HG03571 (cell line): ENCODE results near the gene ZNF441.
A peak's percentile ranks its signal among the peaks of the same experiment; 100 is the strongest.
"Not testable (repeated sequence)": the region's sequence is repeated elsewhere in the genome, so short reads cannot be mapped to it uniquely, and the experiment has no call there.

Source experiments
- ATAC-seq: cut with Tn5 transposase; IDR thresholded peaks from one replicate; pipeline ENCODE4 v1.9.1; 2021; ENCODE audit not compliant: unreplicated experiment

The ZNF441 gene

DNA sequence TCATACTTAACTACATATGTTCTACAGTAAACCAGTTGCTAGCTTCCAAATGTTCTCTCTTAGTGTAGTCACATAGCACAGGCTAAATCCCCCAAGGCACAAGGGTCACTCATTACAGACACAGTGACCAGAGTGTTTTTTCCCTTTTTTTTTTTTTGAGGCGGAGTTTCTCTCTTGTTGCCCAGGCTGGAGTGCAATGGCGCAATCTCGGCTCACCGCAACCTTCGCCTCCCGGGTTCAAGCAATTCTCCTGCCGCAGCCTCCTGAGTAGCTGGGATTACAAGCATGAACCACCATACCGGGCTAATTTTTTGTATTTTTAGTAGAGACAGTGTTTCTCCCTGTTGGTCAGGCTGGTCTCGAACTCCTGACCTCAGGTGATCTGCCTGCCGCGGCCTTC is 9.9 kb downstream of the ZNF441 start:
- ATAC-seq = not testable (repeated sequence)

DNA sequence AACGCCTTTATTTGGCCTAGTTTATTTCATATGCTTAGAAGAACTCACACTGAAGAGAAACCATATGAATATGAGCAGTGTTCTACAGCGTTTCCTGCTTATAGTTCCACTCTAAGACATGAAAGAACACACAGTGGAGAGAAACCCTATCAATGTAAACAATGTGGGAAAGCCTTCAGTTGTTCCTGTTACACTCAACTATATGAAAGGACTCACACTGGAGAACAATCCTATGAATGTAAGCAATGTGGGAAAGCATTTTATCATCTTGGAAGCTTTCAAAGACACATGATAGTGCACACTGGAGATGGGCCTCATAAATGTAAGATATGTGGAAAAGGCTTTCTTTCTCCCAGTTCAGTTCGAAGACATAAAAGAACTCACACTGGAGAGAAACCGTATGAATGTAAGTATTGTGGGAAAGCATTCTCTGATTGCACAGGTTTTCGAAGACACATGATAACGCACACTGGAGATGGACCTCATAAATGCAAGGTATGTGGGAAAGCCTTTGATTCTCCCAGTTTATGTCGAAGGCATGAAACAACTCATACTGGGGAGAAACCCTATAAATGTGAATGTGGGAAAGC is 13.7 kb downstream of the ZNF441 start:
- no peak for ATAC-seq

DNA sequence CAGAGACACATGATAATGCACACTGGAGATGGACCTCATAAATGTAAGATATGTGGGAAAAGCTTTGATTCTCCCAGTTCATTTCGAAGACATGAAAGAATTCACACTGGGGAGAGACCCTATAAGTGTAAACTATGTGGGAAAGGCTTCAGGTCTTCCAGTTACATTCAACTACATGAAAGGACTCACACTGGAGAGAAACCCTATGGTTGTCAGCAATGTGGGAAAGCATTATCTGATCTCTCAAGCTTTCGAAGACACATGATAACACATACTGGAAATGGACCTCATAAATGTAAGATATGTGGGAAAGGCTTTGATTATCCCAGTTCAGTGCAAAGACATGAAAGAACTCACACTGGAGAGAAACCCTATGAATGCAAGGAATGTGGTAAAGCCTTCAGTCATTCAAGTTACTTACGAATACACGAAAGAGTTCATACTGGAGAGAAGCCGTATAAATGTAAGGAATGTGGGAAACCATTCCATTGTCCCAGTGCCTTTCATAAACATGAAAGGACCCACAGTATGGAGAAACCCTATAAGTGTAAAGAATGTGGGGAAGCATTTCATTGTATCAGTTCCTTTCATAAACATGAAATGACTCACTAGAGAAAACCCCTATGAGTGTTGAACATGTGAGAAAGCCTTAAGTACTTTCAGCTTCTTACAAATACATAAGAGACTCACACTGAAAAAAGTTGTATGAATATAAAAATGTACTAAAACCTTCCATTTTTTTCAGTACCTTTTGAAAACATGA is 14.7 kb downstream of the ZNF441 start:
- no peak for ATAC-seq

DNA sequence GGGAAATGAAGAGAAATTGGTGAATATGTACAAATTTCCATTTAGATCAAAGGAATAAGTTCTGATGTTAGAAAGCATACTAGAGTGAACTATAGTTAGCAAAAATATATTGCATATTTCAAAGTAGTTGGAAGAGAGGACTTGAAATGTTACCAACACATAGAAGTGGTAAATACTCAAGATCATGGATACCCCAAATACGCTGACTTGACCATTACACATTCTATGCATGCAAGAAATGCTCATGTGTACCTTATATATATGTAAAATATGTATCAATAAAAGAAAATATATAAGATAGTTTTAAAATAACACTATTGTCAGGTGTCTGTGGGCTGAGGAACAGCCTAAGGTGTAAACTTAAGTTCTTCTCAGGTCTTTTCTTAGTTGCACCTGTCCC is 17.0 kb downstream of the ZNF441 start:
- ATAC-seq = no peak

DNA sequence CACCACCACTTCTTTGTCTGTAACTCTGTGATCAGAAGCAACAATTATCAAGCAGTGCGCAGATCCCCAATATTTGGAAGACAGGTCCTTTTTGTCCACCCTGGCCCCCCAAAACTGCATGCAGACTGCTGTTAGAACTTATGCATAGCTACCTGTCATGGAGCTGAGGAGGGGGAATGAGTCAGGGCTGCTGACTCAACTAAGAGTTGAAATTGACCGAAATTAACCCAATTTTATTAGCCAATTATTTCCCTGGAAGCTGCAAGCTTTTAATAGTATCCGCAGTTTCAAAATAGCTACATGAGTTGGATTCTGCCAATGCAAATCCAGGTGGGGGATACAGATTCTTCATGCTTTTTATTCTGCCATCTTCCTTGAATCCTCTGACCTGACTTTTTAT is 17.6 kb downstream of the ZNF441 start:
- ATAC-seq = no peak

DNA sequence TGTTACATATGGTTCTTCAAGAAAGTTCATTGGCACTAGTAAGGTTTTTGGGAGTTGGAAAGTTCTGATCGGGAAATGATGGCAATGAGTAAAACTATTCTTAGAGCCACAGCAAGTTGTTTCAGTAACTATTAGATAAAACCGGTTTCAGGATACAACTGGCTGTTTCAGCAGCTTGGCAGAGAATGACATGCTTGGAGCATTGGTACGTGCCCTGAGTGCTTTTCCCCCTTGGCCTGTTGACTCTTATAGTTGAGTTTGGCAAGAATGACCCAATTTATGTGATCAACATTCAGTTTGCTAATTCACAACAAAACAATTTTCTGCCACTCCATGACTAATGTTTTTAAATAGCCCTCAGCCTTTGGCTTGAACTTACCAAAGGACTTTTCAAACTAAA is 20.7 kb downstream of the ZNF441 start:
- no peak for ATAC-seq

DNA sequence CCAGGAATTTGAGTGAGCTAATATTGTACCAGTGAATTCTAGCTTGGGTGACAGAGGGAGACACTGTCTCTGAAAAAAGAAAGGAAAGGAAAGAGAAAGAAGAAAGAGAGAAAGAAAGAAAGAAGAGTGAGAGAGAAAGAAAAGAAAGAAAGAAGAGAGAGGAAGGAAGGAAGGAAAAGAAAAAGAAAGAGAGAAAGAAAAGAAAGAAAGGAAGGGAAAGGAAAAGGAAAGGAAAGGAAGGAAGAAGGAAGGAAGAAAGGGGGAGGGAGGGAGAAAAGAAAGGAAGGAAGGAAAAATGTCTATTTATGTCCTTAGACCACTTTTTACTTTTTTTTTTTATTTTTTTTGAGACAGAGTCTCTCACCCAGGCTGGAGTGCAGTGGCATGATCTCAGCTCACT is 26.1 kb downstream of the ZNF441 start:
- ATAC-seq = no peak

DNA sequence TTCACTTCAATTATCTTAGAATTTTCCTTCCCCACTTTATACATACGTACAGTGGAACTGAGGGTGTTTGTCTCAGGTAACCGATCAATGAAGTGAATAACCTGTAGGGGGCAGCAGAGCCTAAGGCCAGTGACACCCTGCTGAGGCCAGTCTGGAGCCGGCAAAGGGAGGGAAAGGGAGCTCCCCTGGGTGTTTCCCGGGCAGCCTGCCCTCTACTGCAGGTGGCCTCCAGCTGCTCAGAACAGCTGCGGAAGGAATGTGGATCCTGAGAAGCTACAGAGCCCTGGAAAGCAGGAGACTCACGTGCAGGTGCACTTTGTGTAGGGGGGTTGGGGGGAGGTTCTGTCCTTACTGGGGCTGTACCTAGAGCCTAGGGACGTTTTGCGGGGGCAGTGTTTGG is 30.7 kb downstream of the ZNF441 start:
- ATAC-seq = no peak

DNA sequence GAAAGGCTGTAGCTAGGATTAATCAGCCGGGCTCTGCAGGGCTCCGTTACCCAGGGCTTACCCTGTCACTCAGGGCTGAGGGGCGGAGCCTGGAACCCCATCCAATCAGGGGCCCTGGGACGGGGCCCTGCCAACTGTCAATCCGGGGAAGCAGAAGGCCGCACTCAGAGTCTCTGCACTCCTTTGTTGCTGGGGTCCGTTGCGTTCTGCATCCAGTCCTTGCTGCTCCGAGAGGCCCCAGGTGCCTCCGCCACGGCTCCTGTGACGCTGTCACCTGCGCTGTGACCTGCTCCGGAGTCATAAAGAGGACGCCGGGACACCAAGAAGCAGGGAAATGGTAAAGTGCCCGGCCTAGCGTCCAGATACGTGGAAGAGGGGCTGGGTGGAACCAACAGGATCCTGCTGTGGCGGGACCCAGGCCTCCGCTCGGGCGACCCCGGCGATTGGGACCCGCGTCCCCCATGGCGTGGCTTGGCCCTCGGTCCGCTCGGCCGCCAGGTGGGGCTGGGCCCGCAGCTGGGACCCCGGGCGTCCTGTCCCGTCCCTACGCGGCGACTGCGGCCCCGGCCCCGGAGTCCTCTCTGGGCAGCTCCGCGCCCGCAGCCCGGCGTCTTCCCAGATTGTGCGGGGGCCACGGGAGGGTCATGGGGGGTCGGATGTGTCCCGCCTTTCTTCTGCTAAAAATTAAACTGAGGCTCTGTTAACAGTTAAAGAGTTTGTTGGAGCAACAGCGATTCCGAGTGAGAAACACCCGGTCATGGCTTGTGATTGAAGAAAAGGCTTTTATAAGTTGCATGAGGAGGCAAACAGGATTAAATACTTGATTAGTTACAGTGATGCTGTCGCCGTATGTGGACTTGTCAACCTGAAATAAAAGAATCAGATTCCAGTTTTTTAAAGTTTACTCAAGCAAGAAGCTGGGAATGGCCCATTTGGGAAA is 31.9 kb downstream of the ZNF441 start, which contains the start of gene ZNF491:
Gene ZNF491, plus strand, starts transcription at position 133 of the 940 bp plus-strand sequence. CDS start 7,431 bp downstream, outside the sequence.
- ATAC-seq = peak; percentile 61

DNA sequence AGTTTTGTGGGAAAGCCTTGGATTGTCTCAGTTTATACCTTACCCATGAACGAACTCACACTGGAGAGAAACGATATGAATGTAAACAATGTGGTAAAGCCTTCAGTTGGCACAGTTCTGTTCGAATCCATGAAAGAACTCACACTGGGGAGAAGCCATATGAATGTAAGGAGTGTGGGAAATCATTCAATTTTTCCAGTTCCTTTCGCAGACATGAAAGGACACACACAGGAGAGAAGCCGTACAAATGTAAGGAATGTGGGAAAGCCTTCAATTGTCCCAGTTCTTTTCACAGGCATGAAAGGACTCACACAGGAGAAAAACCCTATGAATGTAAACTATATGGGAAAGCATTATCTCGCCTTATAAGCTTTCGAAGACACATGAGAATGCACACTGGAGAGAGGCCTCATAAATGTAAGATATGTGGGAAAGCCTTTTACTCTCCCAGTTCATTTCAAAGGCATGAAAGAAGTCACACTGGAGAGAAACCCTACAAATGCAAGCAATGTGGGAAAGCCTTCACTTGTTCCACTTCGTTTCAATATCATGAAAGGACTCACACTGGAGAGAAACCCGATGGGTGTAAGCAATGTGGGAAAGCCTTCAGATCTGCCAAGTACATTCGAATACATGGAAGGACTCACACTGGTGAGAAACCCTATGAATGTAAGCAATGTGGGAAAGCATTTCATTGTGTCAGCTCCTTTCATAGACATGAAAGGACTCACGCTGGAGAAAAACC is 39.7 kb downstream of the ZNF441 start:
- no peak for ATAC-seq

DNA sequence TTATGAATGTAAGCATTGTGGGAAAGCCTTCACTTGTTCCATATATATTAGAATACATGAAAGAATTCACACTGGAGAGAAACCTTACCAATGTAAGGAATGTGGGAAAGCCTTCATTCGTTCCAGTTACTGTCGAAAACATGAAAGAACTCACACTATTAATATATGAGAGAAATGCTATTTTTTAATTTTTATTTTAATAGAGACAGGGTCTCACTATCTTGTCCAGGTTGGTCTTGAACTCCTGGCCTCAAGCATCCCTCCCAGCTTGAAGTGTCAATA is 40.2 kb downstream of the ZNF441 start:
- ATAC-seq = no peak

DNA sequence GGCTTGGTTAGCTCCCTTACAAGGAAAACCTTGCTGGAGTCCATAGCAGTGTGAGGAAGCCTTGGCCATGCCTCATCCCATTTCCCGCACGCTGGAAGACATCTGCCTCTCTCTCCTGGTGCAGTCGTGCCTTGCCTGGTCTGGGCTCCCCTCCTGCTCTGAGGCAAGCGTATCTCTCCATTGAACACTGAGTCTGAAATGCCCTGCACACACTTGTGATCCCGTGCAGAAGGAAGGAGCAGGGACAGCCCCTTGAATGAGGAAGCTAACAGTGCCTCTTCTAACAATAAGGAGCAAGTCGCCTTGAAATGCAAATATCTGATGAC is 46.9 kb downstream of the ZNF441 start:
- peak; percentile 27 for ATAC-seq

DNA sequence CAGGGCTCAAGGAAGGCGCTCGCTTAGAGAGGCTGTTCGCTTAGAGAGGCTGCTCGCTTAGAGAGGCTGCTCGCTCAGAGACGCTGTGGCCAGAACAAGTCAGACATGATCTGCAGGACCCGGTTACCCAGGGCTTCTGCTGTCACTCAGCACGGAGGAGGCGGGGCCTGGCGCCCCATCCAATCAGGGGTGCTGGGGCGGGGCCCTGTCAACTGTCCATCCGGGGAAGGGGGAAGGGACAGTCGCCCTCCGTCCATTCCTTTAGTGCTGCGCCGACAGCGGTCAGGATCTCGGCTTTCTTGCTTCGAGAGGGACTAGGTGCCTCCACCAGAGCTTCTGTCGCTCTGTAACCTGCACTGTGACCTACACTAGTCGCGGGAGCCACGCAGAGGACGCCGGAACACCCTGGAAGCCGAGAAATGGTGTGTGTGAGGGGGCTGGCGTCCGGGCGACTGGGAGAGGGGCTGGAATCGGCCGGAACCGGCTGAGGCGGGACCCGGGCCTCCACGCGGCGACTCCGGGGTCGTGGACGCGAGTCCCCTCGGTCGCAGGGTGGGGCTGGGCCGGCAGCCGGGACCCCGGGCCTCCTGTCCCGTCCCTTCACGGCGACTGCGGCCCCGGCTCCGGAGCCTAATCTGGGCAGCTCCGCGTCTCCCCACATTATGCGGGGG is 47.4 kb downstream of the ZNF441 start, which contains the start of gene ZNF440:
Gene ZNF440, plus strand, starts transcription at position 245 of the 671 bp plus-strand sequence. Its CDS starts 175 bp downstream, at position 420.
- peak; percentile 92 for ATAC-seq

DNA sequence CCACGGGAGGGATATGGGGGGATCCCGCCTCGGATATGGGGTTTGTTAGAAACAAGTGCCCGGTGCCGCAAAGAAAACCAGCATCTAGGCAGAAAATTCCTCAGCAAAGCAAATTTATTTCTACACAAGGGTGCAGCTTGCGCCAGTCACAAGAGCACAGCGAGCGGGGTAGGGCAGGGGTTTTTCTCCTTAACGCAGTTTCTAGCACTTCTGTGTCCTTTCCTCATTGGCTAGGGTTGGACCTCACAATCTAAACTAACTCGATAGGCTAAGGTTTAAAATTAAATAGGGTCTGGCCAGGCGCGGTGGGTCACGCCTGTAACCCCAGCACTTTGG is 47.9 kb downstream of the ZNF441 start:
- ATAC-seq = no peak

DNA sequence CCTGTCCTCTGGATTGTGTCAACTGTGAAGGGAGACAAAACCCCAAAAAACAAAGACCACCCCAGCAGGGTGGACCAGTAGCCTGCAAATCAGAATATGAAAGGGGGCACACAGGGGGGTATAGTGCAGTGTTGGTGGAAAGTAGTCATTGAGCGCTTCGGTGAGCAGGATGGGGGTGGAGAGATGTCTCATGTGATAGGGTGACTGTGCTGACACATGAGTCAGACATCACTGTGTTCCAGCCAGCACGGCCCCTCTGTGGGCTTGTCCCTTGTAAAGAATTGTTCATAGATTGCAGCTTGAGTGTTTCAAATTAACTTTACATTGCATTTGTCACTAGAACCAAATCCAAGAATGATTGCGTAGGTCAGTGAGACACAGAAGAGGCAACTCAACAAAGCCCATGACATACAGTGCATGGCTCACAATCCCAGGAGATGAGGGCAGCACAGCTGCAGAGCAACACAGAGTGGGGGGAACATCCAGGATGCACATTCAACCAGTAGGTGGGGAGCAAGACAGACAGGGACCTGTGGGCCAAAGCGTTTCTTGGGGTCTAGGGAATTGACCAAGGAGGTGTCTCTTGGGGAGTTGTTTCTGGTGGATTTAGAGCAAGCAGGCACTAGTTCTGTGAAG is 54.8 kb downstream of the ZNF441 start:
- no peak for ATAC-seq

DNA sequence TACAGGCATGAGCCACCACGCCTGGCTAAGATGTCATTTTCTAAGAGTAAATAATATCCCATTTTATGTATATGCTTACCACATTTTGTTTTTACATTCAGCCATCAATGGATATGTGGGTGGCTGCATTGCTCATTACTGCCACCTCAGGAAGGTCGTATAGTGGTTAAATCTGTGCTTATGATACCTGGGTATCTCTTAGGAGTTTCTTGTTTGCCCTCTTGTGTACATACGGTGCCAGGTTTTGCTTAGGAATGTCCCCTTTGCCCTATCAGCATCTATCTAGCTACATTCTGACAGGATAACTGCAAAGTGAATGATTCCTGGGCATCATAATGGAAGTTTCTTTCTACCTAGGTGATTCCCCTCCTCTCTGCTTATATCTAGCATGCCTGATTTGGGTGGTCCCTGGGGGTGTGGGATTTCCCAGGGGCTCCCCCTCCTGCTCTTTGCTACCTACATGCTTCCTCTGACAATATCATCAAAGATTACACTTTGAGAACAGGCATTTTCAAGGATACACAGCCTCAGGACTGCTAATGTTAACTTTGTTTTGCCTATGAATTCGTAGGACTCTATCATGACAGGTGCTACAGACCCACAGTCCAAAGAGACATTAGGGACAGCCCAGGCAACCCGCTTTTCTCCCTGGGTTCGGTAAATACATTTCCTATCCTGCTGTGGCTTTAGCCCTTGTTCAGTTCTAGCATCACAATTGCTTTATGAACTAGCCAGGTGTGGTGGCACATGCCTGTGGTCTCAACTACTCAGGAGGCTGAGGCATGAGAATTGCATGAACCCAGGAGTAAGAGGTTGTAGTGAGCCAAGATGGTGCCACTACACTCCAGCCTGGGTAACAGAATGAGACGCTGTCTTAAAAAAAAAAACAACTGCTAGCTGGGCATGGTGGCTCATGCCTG is 62.4 kb downstream of the ZNF441 start:
- ATAC-seq = not testable (repeated sequence)

DNA sequence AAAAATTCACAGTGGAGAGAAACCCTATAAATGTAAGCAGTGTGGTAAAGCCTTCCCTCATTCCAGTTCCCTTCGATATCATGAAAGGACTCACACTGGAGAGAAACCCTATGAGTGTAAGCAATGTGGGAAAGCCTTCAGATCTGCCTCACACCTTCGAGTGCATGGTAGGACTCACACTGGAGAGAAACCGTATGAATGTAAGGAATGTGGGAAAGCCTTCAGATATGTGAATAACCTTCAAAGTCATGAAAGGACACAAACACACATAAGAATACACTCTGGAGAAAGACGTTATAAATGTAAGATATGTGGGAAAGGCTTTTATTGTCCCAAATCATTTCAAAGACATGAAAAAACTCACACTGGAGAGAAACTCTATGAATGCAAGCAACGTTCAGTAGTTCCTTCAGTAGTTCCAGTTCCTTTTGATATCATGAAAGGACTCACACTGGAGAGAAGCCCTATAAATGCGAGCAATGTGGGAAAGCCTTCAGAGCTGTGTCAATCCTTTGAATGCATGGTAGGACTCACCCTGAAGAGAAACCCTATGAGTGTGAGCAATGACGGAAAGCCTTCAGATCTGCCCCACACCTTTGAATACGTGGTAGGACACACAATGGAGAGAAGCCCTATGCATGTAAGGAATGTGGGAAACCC is 65.6 kb downstream of the ZNF441 start:
- ATAC-seq = no peak

DNA sequence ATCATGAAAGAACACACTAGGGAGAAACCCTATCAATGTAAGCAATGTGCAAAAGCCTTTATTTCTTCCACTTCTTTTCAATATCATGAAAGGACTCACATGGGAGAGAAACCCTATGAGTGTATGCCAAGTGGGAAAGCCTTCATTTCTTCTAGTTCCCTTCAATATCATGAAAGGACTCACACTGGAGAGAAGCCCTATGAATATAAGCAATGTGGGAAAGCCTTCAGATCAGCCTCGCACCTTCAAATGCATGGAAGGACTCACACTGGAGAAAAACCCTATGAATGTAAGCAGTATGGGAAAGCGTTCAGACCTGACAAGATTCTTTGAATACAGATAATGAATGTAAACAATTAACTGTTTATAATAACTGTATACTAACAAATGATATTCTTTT is 66.7 kb downstream of the ZNF441 start:
- ATAC-seq = no peak
